ENCODE measurements around the gene TPPP3.

- TF ChIP-seq, protein P1, sequence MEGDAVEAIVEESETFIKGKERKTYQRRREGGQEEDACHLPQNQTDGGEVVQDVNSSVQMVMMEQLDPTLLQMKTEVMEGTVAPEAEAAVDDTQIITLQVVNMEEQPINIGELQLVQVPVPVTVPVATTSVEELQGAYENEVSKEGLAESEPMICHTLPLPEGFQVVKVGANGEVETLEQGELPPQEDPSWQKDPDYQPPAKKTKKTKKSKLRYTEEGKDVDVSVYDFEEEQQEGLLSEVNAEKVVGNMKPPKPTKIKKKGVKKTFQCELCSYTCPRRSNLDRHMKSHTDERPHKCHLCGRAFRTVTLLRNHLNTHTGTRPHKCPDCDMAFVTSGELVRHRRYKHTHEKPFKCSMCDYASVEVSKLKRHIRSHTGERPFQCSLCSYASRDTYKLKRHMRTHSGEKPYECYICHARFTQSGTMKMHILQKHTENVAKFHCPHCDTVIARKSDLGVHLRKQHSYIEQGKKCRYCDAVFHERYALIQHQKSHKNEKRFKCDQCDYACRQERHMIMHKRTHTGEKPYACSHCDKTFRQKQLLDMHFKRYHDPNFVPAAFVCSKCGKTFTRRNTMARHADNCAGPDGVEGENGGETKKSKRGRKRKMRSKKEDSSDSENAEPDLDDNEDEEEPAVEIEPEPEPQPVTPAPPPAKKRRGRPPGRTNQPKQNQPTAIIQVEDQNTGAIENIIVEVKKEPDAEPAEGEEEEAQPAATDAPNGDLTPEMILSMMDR (IDR thresholded peaks at IDR 0.05), result no peak
- TF ChIP-seq EP300 (IDR thresholded peaks at IDR 0.05), result no peak
Observed at GRCh38 chr16:67392301-67393059, 818 bp downstream of the TPPP3 start.
